ENCODE measurements around the gene INPP5A.

INPP5A gene

DNA sequence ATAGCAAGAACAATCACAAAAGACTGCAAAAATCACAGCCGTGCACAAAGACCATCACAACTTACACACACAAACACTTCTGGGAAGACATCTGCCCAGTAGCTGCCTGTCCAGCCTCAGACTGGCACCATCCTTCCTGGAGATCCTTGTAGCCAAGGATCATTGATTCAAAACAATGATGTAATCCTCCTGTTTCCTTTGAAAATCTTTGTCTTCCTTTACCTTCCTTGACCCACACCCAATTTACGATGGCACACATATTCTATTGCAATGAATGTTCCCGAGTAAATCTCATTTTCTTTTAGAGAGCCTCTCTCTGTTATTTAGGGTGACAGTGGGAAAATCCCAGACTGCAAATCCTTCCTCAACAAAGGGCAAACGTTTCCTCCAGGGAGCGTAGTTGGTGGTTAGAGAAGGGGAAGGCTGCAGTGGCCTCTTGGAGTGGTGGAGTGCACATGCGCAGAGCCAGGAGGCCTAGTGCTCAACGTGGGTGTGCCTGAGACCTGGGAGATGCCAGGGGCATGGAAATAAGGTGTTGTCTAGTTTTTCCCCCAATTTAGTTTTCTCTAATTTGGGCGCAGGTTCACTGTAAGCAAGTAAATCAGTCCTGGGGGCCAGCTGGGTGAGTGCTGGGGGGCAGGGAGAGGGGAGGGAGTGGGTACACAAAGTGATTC lies 3.1 kb upstream of the INPP5A start:
- in situ Hi-C loops (cut with MboI; ENCODE audit: low sequenced_read_pairs) = no loop called here

GRCh38 chr10:132535065-132535651 lies 2.4 kb upstream of the INPP5A start:
- in situ Hi-C loops (cut with MboI; ENCODE audit: low sequenced_read_pairs) = no loop called here

- in situ Hi-C loops (cut with MboI; ENCODE audit: low sequenced_read_pairs) = no loop called here
Measured at GRCh38 chr10:132536241-132536876, 1.2 kb upstream of the INPP5A start.

GRCh38 chr10:132536877-132537683 lies 507 bp upstream of the INPP5A start:
- in situ Hi-C loops (cut with MboI; ENCODE audit: low sequenced_read_pairs) = no loop called here

GRCh38 chr10:132538031-132538789 lies 623 bp downstream of the INPP5A start:
- in situ Hi-C loops (cut with MboI; ENCODE audit: low sequenced_read_pairs) = no loop called here

DNA sequence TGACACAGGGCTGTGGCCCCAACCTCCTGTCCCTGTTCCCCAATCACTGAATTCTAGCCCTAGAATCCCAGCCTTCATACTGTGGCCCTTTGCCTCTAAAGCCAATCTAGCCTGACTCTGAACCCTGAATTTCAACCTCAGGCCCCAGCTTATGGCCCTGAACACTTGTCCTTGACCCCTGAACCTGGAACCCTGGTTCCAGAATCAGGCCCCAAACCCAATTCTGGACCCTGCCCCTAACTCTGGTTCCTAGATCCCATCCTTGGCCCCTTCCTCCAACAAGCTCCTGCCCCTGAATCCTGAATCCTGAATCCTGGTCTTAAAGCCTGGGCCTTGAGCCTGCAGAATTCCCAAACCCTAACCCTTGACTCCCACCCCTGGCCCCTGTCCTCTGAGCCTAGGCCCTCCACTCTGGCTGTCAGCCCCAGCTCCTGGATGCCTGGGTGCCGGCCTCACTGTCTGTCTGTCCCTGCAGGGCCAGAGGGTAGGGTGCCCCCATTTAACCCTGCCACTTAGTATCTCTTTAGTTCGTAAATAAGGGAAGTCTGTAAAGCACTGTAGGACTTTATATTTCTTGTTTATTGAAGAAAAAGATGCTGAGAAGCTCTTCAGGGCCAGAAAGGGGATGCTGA lies 1.3 kb downstream of the INPP5A start:
- in situ Hi-C loops (cut with MboI; ENCODE audit: low sequenced_read_pairs) = no loop called here

DNA sequence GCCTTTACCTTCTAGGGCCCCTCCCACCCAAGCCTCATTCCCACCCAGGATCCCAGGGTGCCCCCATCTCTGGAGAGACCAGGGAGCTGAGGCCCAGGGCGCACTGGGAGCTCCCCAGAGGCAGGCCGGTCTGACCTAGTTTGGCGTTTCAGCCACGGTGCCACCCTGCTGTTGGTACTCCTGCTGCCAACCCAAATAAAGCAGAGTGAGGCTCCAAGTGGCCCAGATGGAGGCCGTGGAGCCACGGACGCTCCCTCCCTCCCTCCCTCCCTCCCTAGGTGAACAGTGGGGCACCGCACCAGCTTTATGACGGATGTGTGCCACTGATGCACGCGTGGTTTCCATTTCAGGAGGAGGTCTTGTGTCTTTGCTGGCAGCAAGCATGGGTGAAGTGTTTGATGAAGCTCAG lies 1.8 kb downstream of the INPP5A start:
- in situ Hi-C loops (cut with MboI; ENCODE audit: low sequenced_read_pairs) = no loop called here

- in situ Hi-C loops (cut with MboI; ENCODE audit: low sequenced_read_pairs) = no loop called here
Measured at GRCh38 chr10:132539894-132540293, 2.3 kb downstream of the INPP5A start.

GRCh38 chr10:132540456-132540855 lies 2.9 kb downstream of the INPP5A start:
- in situ Hi-C loops (cut with MboI; ENCODE audit: low sequenced_read_pairs) = no loop called here

GRCh38 chr10:132541129-132541528 lies 3.5 kb downstream of the INPP5A start:
- in situ Hi-C loops (cut with MboI; ENCODE audit: low sequenced_read_pairs) = no loop called here

DNA sequence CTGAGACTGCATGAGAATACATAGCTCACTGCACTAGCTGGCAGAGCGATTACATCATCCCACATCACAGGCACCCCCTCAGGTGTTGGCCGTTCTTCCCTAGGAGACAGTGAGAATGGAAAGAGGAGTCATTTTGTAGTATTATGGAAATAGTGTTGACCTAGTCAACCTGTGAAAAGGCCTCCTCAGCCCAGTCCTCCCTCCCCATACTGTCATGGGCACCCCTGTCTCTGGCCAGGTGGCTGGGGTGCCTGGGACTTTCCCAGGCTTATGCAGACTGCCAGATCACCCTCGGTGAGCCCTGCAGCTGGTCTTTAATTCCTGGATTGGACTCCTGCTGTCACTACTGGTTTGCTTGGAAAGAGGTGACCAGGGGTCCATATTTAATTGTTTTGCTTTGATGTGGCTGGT lies 4.0 kb downstream of the INPP5A start:
- in situ Hi-C loops (cut with MboI; ENCODE audit: low sequenced_read_pairs) = no loop called here

GRCh38 chr10:132542086-132542775 lies 4.6 kb downstream of the INPP5A start:
- in situ Hi-C loops (cut with MboI; ENCODE audit: low sequenced_read_pairs) = no loop called here

GRCh38 chr10:132542819-132543218 lies 5.2 kb downstream of the INPP5A start:
- in situ Hi-C loops (cut with MboI; ENCODE audit: low sequenced_read_pairs) = no loop called here

DNA sequence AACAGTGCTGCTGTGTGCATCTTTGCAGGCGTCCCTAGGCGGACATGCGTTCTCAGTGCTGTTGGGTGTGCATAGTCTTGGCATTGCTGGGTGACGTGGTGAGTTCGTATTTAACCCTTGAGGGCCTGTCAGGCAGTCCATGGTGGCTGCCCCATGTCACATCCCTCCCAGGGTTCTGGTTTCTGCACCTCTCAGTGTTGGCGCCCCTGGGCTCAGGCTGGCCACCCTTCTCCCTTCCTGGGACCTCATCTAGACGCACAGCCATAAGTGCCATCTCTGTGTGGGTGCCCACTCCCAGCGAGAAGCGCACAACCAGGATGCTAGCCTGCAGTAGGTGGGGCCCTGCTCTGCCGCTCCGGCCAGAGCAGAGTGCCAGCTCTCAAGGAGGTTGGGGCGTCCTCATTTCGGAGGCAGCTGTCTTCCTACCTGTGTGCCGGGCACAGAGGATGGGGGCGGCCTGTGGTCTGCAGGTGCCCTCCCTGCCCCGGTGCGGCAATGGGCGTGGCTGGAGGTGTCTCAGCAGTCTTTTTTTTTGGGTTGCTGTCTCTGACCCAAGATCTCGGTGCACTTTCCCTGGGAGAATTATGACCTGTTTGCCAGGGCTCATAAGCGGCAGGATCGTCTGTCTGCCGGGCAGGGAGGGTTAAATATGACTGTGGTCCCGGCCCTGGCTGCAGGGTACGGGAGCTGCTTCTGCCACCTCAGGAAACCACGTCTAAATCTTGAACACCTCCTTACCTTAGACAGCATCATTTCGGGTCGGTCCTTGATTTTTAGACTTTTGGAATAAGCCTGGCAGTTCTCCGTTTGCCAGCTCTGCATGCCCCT lies 6.5 kb downstream of the INPP5A start:
- in situ Hi-C loops (cut with MboI; ENCODE audit: low sequenced_read_pairs) = no loop called here

DNA sequence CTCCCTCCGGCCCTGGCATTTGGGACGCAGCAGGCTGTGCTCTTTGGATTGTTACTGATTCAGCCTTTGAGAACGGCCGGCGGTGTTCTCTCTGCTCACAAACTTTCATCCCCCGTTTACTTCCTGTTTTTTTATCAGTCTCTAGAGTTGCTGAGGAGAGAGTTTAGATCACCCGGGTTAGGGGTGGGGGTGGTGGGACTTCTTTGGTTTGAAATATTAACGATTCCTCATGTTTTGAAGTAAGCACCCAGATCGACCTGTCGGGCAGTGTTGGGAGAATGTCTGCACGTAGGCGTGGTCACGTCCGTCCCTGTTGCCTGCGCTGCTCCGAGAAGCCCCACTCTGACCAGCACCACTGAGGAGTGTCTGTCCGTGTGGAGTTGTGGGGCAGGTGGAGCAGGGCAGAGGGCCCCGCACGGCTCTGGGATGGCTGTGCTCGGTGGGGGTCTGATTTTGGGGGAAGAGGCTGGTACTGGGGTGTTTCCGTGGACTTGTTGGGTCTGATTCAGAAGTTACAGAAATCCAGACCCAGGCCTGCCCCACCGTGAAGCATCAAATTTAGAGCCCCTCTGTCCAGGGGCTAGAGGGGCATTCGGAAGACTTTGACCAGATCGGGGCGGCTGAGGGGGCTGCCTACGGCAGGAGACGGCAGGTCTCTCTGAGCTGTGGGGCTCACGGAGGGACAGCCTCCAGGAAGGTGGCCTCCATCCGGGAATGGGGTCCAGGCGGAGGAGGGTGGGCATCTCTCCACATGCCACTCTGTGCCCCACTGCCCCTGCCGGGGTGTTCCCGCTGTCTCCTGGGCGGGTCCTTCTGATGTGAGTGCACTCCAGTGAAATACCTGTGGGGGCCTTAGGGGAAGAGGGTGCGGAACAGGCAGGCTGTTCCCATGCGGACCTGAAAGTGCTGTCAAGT lies 7.4 kb downstream of the INPP5A start:
- in situ Hi-C loops (cut with MboI; ENCODE audit: low sequenced_read_pairs) = no loop called here

- in situ Hi-C loops (cut with MboI; ENCODE audit: low sequenced_read_pairs) = no loop called here
Measured at GRCh38 chr10:132545659-132546367, 8.2 kb downstream of the INPP5A start.
